ENCODE results near the gene KRT39.

DNA sequence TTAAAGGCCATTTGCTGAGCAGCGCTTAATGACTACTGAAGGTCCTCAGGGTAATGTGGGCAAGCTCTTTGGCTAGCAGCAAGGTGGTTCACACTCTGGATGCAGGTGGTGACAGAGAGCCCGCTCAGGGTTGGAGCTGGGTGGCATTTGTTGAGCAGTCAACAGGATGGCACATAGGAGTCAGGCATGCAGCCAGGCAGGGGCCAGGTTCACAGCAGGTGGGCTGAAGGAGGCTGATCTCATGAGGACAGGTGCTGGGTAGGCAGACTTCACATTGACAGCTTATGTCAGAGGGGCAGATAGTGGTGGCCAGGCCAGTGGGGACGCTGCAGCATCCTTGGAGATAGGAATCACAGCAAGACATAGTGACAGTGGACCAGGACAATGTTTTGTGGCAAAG lies 37.6 kb upstream of the KRT39 start:
- TF ChIP-seq, protein P1, sequence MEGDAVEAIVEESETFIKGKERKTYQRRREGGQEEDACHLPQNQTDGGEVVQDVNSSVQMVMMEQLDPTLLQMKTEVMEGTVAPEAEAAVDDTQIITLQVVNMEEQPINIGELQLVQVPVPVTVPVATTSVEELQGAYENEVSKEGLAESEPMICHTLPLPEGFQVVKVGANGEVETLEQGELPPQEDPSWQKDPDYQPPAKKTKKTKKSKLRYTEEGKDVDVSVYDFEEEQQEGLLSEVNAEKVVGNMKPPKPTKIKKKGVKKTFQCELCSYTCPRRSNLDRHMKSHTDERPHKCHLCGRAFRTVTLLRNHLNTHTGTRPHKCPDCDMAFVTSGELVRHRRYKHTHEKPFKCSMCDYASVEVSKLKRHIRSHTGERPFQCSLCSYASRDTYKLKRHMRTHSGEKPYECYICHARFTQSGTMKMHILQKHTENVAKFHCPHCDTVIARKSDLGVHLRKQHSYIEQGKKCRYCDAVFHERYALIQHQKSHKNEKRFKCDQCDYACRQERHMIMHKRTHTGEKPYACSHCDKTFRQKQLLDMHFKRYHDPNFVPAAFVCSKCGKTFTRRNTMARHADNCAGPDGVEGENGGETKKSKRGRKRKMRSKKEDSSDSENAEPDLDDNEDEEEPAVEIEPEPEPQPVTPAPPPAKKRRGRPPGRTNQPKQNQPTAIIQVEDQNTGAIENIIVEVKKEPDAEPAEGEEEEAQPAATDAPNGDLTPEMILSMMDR (IDR thresholded peaks at IDR 0.05; ENCODE audit: poor library complexity): no peak
- TF ChIP-seq EZH2phosphoT487 (IDR thresholded peaks at IDR 0.05; ENCODE audit: low read depth, severe bottlenecking, unreplicated experiment) (no peak), EZH2 (IDR thresholded peaks at IDR 0.05; ENCODE audit: borderline replicate concordance) (no peak)
